ENCODE data around the gene INF2. TPM values are rescaled to one million over a fixed set of nuclear protein-coding genes. Genes with fewer than 3 reads are reported as not detected.
"Not testable (repeated sequence)": the region's sequence is repeated elsewhere in the genome, so short reads cannot be mapped to it uniquely, and the experiment has no call there.

INF2 gene
- polyA plus RNA-seq, 1 donor: 64.2 TPM

- WGBS (ENCODE audit: insufficient coverage, low lambda C conversion rate): 92% methylated on average over 4 of the region's 6 CpGs
- H3K36me3 ChIP-seq (ENCODE audit: control insufficient read depth, insufficient read depth, low read length): no peaks in the 10 kb centered on the region
- no peak overlapping the region for H3K27ac ChIP-seq (ENCODE audit: low read length)
- peaks cover 6% of the 10 kb centered on the region for H3K9me3 ChIP-seq (ENCODE audit: control insufficient read depth, low read depth, low read length)
- DNase-seq: no peak
- no peak overlapping the region for H3K4me3 ChIP-seq (ENCODE audit: low read length)
- H3K4me1 ChIP-seq (ENCODE audit: control insufficient read depth, insufficient read depth, low read length): peaks cover 7% of the 10 kb centered on the region
- H3K27me3 ChIP-seq (ENCODE audit: control insufficient read depth, insufficient read depth, low read length): peaks cover 7% of the 10 kb centered on the region
Observed at GRCh38 chr14:104647467-104648043, 41.9 kb upstream of the INF2 start.

GRCh38 chr14:104650057-104650980 lies 39.1 kb upstream of the INF2 start:
- Histone ChIP-seq H3K27me3 (ENCODE audit: control insufficient read depth, insufficient read depth, low read length) (peaks cover 4% of the 10 kb centered on the region), H3K9me3 (ENCODE audit: control insufficient read depth, low read depth, low read length) (peaks cover 14% of the 10 kb centered on the region), H3K4me3 (ENCODE audit: low read length) (peak overlapping the region; percentile 46), H3K36me3 (ENCODE audit: control insufficient read depth, insufficient read depth, low read length) (no peaks in the 10 kb centered on the region), H3K4me1 (ENCODE audit: control insufficient read depth, insufficient read depth, low read length) (peaks cover 7% of the 10 kb centered on the region), H3K27ac (ENCODE audit: low read length) (no peak overlapping the region)
- peak; percentile 37 to 53 for DNase-seq
- no CpG with 5 or more reads among the region's 56 CpGs for WGBS (ENCODE audit: insufficient coverage, low lambda C conversion rate)

GRCh38 chr14:104650981-104651875 lies 38.2 kb upstream of the INF2 start:
- Histone ChIP-seq H3K27me3 (ENCODE audit: control insufficient read depth, insufficient read depth, low read length) (peaks cover 4% of the 10 kb centered on the region), H3K27ac (ENCODE audit: low read length) (no peak overlapping the region), H3K4me1 (ENCODE audit: control insufficient read depth, insufficient read depth, low read length) (peaks cover 7% of the 10 kb centered on the region), H3K36me3 (ENCODE audit: control insufficient read depth, insufficient read depth, low read length) (no peaks in the 10 kb centered on the region), H3K9me3 (ENCODE audit: control insufficient read depth, low read depth, low read length) (peaks cover 14% of the 10 kb centered on the region), H3K4me3 (ENCODE audit: low read length) (no peak overlapping the region)
- no CpG with 5 or more reads among the region's 24 CpGs for WGBS (ENCODE audit: insufficient coverage, low lambda C conversion rate)
- no peak for DNase-seq

GRCh38 chr14:104651876-104652260 lies 37.5 kb upstream of the INF2 start:
- Histone ChIP-seq H3K9me3 (ENCODE audit: control insufficient read depth, low read depth, low read length) (peaks cover 14% of the 10 kb centered on the region), H3K4me3 (ENCODE audit: low read length) (no peak overlapping the region), H3K27ac (ENCODE audit: low read length) (no peak overlapping the region), H3K4me1 (ENCODE audit: control insufficient read depth, insufficient read depth, low read length) (peaks cover 7% of the 10 kb centered on the region), H3K27me3 (ENCODE audit: control insufficient read depth, insufficient read depth, low read length) (peaks cover 4% of the 10 kb centered on the region), H3K36me3 (ENCODE audit: control insufficient read depth, insufficient read depth, low read length) (no peaks in the 10 kb centered on the region)
- DNase-seq: no peak
- no CpG with 5 or more reads among the region's 20 CpGs for WGBS (ENCODE audit: insufficient coverage, low lambda C conversion rate)

GRCh38 chr14:104652386-104652785 lies 37.0 kb upstream of the INF2 start:
- peaks cover 14% of the 10 kb centered on the region for H3K9me3 ChIP-seq (ENCODE audit: control insufficient read depth, low read depth, low read length)
- no peak overlapping the region for H3K4me3 ChIP-seq (ENCODE audit: low read length)
- peaks cover 7% of the 10 kb centered on the region for H3K4me1 ChIP-seq (ENCODE audit: control insufficient read depth, insufficient read depth, low read length)

GRCh38 chr14:104653130-104653920 lies 36.1 kb upstream of the INF2 start:
- H3K9me3 ChIP-seq (ENCODE audit: control insufficient read depth, low read depth, low read length): peaks cover 14% of the 10 kb centered on the region
- DNase-seq; H3K4me1 ChIP-seq (ENCODE audit: control insufficient read depth, insufficient read depth, low read length); H3K27me3 ChIP-seq (ENCODE audit: control insufficient read depth, insufficient read depth, low read length); H3K27ac ChIP-seq (ENCODE audit: low read length); H3K4me3 ChIP-seq (ENCODE audit: low read length); H3K36me3 ChIP-seq (ENCODE audit: control insufficient read depth, insufficient read depth, low read length): not testable (repeated sequence)
- WGBS (ENCODE audit: insufficient coverage, low lambda C conversion rate): 100% methylated on average over 1 of the region's 52 CpGs

More at GRCh38 chr14:104652386-104652785, 37.0 kb upstream of the INF2 start:
- WGBS (ENCODE audit: insufficient coverage, low lambda C conversion rate): no CpG with 5 or more reads among the region's 9 CpGs
- no peaks in the 10 kb centered on the region for H3K36me3 ChIP-seq (ENCODE audit: control insufficient read depth, insufficient read depth, low read length)
- H3K27me3 ChIP-seq (ENCODE audit: control insufficient read depth, insufficient read depth, low read length): peaks cover 4% of the 10 kb centered on the region
- DNase-seq: no peak
- H3K27ac ChIP-seq (ENCODE audit: low read length): no peak overlapping the region

- Histone ChIP-seq H3K4me1 (ENCODE audit: control insufficient read depth, insufficient read depth, low read length) (peaks cover 7% of the 10 kb centered on the region), H3K9me3 (ENCODE audit: control insufficient read depth, low read depth, low read length) (peaks cover 14% of the 10 kb centered on the region), H3K36me3 (ENCODE audit: control insufficient read depth, insufficient read depth, low read length) (no peaks in the 10 kb centered on the region), H3K27me3 (ENCODE audit: control insufficient read depth, insufficient read depth, low read length) (peaks cover 4% of the 10 kb centered on the region), H3K27ac (ENCODE audit: low read length) (no peak overlapping the region), H3K4me3 (ENCODE audit: low read length) (no peak overlapping the region)
- WGBS (ENCODE audit: insufficient coverage, low lambda C conversion rate): no CpG with 5 or more reads among the region's 6 CpGs
- no peak for DNase-seq
Observed at GRCh38 chr14:104654119-104654518, 35.3 kb upstream of the INF2 start.

- Histone ChIP-seq H3K9me3 (ENCODE audit: control insufficient read depth, low read depth, low read length) (peaks cover 14% of the 10 kb centered on the region), H3K36me3 (ENCODE audit: control insufficient read depth, insufficient read depth, low read length) (no peaks in the 10 kb centered on the region), H3K27ac (ENCODE audit: low read length) (no peak overlapping the region), H3K4me1 (ENCODE audit: control insufficient read depth, insufficient read depth, low read length) (peaks cover 3% of the 10 kb centered on the region), H3K4me3 (ENCODE audit: low read length) (no peak overlapping the region), H3K27me3 (ENCODE audit: control insufficient read depth, insufficient read depth, low read length) (peaks cover 3% of the 10 kb centered on the region)
- 80% methylated on average over 1 of the region's 14 CpGs for WGBS (ENCODE audit: insufficient coverage, low lambda C conversion rate)
- DNase-seq: no peak
Observed at GRCh38 chr14:104655128-104655848, 34.1 kb upstream of the INF2 start.

GRCh38 chr14:104656014-104656714 lies 33.3 kb upstream of the INF2 start:
- DNase-seq: no peak
- no peak overlapping the region for H3K27ac ChIP-seq (ENCODE audit: low read length)
- WGBS (ENCODE audit: insufficient coverage, low lambda C conversion rate): no CpG with 5 or more reads among the region's 29 CpGs
- no peaks in the 10 kb centered on the region for H3K4me1 ChIP-seq (ENCODE audit: control insufficient read depth, insufficient read depth, low read length)
- peaks cover 7% of the 10 kb centered on the region for H3K27me3 ChIP-seq (ENCODE audit: control insufficient read depth, insufficient read depth, low read length)
- peaks cover 19% of the 10 kb centered on the region for H3K9me3 ChIP-seq (ENCODE audit: control insufficient read depth, low read depth, low read length)
- H3K4me3 ChIP-seq (ENCODE audit: low read length): no peak overlapping the region
- no peaks in the 10 kb centered on the region for H3K36me3 ChIP-seq (ENCODE audit: control insufficient read depth, insufficient read depth, low read length)

Measured in large intestine (tissue), 3 donors.